Measurements from ENCODE around the gene SUSD4.

SUSD4 gene

DNA sequence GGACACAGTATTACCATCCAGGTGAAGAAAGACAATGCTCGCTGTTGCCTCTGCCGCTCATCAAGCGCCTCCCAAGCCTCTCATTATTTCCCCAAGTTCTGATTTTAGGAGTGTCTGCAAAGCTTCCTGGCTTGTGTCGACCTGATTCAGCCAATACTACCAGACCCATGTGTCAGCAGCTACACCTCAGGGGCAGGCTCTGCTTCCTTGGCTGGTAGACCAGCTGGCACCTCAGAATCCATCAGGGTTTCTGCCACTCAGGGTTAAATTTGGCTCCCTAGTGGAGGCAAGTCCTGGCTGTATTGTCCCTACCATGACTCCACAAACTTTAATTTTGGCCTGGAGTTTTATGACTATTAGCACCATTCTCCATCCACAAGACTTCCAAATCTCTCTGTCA is 35.4 kb downstream of the SUSD4 start:
- no peak for DNase-seq

DNA sequence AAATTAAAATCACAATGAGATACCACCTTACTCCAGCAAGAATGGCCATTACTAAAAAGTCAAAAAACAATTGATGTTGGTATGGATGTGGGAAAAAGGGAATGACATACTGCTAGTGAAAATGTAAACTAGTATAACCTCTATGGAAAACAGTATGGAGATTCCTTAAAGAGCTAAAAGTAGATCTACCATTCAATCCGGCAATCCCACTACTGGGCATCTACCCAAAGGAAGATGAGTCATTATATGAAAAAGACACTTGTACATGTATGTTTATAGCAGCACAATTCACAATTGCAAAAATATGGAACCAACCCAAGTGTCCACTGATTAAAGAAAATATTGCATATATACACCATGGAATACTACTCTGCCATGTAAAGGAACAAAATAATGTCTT is 37.2 kb downstream of the SUSD4 start:
- peak; percentile 40 for DNase-seq

DNA sequence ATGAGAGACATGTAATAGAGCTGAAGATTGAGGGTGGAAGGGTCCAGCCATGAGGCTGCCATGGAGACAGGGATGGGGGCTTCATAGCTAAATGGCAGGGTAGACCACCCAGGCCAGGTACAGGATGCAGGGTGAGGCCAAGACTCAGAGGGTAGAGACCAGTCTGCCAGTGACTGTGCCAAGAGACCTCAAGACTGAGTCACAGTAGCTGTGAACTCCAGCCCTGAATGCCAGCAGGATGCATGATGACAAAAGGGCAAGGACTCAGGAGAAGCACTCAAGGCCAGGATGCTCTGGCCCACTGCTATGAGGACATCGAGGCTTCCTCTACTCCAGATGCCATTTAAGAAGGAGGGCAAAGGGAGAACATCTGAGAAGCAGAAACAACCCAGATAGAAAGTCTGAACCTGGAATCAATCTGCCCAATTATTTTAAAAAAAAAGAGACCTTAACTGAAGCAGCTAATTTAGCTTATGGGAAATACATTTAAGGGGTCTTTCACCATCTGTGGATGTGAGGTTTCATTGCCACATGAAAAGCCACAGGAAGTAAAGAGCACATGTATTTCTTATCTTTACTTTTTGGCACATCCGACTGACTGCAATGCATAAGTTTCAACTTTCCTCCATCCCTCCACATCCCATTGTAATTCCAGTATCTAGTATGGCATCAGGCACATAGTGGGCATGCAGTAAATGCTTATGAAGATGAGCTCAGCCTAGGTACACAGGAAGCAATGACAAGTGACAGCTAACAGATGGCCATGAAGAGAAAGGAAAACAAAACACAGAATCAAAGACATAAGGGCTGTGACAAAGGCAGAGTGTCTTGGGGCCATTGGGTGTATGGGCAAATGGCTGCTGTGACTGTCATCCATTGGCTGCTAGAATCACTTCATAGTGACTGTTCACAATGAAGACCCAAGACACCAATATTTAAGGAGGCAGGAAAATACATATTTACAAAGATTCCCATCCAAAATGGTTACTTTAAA is 40.2 kb downstream of the SUSD4 start:
- DNase-seq: no peak

DNA sequence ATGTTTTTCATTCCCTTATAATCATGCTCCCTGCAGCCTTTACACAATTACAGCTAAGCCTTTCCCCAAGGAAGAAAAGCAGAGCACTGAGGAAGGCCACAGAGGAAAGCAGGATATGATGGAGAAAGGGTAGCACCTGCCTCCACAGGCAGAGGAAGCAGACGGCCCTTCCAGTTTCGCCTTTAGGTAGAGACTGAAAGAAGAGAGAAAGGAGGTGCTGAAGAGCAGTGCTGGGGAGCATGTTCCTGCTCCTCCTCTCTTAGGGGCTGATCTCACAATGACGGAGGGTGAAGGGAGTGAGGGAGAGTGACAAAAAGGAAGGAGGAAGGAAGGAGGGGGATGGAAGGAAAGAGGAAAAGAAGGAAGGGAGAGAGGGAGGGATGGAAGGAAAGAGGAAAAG is 41.1 kb downstream of the SUSD4 start:
- DNase-seq: no peak

DNA sequence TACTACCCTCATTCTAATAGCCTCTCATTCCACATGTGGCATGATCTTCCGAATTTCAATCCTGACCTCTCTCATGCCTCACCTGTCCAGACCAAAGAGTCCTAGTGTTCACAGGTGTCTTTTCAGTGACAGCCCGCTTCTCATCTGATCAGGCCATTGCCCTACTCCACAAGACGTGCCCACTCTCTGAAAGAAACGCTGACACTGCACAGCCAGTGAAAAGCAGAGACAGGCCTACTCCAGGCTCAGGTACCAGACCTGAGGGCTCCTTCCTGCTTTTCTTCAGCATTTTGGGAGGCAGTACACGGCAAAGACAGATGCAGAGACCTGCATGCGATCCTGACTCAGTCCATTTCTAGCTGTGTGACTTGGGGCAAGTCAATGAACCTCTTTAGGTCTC is 43.0 kb downstream of the SUSD4 start:
- no peak for DNase-seq

DNA sequence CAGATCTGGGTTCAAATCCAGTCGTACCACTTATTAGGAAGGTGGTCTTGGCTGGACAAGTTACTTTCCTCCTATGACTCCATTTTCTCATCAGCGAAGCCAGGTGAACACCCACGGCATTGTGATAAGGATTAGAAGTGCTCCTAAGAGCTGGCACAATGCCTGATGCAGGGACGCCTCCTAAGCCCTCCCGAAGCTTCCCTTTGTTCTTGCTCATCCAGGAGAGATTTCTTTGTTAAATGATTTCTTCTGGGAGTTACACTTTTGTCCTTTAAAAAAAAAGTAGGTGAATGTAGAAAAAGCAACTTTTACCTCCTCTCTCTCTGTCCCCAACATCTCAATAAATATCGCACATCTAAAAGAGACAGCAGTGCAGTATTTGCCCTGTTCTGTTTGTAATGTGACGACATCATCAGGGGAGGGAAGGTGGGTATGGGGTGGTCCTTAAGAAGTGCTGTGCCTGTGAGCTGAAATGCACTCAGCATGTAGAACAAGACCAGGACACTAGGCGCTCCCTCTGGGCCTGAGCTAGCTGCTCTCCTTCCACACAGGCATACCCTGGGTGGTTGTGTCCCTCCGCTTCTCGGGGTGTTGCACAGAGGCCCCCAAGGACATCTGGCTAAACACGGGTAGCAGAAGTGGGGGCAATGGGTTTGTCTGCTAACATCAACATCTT is 43.9 kb downstream of the SUSD4 start:
- DNase-seq: no peak

DNA sequence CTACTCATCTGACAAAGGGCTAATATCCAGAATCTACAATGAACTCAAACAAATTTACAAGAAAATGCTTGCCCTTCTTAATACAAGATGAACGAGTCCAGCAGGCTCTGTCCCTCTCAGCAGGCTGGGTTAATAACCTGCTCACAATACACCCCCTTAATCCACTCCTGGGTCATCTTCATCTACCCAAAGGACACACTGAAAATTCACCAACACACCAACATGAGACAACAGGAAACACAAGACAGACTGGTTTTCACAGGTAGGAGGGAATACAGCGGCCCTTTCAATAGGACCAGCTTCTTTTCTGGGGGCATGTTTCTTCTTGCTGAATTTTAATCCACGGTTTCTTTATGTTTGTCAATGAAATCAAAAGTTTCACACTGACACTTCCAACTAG is 44.6 kb downstream of the SUSD4 start:
- DNase-seq: no peak

DNA sequence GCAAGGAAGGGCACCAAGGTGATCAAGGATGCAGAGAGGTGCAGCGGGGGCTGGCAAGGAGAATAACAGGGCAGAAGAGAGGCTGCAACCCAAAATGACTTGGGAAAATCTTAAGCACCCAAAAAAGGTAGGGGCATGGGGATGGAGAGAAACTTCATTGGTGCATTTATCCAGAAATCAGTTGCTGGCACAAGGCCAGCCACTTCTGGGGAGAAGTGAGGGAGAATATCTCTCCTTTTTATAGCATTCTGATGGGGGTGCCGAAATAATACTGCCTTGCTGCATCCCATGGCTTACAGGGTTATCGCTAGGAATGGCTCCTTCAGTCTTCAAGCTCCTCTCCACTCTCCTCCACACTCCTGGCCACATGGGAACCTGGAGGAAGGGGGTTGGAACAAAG is 47.9 kb downstream of the SUSD4 start:
- DNase-seq: no peak

DNA sequence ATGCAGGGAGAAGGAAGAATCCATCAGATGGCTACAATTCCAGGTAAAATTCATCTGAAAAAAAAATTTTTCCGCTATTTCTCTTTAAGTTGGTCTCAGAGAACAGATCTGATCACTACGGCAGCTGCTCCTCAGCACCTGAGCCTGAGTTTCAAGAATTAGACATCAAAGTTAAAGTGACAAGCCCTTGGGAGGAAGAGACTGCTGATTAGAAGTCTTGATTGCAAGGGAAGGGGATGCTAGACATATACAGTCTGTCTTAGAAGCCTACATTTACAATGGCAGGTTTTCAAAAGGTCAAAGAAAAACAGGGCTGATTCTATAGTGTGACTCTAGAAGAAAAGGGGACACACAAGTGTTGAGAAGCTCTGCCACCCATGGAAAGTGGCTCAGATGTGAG is 48.3 kb downstream of the SUSD4 start:
- no peak for DNase-seq

DNA sequence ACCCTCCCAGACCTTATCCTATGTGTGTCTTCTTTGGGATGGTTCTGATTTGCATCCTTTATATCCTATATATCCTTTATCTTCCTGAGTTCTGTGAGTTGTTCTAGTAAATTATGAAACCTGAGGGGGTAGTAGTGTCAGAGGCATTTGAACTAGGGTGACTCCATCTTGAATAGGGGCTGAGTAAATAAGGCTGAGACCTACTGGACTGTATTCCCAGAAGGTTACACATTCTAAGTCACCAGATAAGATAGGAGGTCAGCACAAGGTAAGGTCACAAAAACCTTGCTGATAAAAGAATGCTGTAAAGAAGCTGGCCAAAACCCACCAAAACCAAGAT is 50.6 kb downstream of the SUSD4 start:
- DNase-seq: no peak

DNA sequence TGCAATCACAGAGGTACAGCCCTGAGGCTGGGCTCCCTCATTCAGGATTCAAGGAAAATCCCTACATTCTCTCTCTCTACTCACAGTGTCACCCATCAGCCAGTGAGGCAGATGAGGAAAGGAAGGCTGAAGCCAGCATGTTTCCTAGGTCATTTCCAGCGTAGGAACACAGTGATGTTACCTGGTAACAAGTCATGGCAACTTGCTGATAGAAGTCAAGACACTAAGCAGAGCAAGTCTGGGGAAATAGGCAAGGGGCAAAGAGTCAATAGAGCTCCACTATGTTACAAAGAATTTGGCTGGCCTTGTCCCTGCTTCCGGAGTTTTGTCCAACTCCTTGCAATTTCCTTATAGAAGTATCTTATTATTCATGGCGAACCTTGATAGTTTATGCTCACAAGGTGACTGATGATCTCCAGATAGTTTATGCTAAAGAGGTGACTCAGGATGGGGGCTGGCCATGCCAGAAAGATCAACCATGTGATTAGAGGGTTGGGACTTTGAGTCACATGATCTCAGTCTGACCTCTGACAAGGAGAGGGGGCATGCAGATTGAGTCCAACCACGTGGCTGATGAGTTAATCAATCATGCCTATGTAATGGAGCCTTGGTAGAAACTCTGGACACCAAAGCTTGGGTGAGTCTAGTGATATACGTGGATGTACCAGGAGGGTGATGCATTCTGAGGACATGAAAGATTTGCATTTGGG is 51.1 kb downstream of the SUSD4 start:
- peak; percentile 13 for DNase-seq

DNA sequence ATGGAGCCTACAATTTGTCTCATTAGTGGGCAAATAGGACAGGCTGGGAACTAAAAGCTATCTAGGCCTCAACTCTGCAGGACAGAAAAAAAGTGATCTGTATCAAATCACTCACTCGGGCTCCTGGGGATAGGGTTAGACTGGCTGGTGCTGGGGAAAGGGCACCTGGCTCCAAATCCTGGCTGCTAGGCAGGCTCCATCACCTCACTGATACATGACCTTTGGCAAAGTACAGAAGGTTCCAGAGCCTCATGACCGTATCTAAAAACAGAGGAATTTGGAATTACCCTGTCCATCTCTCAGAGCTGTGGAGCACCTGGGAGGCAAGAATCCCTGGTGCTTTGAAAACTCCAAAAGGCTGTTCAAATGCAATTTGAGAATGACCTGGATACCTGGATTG is 51.7 kb downstream of the SUSD4 start:
- DNase-seq: no peak

DNA sequence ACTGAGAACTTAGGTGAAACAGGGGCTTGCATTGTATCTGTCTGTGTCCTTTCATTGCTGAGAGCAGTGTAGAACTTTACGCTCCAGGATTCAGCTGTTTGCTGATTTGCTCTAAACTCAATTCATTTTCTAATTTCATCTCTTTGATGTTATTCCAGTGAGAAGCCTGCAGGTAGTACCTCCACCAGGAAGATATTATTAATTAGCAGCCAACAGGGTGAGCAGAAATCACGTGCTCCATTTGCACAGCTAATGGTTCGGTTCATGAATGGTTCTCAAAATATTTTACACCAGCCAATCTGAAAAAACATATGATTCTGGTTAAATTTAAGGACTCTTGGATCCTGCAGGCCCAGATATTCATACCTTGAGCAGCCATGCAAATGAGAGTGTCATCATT is 52.1 kb downstream of the SUSD4 start:
- no peak for DNase-seq

DNA sequence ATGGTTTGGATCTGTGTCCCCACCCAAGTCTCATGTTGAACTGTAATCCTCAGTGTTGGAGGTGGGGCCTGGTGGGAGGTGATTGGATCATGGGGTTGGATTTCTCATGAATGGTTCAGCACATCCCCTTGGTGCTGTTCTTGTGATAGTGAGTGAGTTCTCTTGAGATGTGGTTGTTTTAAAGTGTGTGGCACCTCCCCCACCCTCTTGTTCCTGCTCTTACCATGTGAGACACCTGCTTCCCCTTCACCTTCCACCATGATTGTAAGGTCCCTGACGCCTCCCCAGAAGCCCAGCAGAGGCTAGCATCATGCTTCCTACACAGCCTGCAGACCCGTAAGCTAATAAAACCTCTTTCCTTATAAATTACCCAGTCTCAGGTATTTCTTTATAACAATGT is 55.8 kb downstream of the SUSD4 start:
- DNase-seq: no peak

DNA sequence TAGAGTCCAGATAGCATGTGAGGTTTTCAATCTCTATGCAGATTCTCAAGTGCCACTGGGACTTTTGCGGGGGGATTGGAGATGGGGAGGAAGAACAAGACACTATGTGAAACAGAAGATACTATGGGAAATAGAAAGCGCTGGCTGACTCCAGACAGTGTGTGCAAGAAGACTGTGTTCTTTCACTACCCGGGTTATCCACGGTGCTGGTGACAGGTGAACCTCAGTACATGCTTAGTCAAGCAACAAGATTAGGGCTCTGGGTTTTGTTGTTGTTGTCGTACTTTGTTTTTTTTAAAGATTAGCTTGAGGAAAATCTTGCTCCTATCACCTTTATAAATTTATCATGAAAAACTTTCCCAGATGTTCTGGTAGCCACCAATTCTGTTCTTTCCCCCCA is 56.4 kb downstream of the SUSD4 start:
- no peak for DNase-seq

DNA sequence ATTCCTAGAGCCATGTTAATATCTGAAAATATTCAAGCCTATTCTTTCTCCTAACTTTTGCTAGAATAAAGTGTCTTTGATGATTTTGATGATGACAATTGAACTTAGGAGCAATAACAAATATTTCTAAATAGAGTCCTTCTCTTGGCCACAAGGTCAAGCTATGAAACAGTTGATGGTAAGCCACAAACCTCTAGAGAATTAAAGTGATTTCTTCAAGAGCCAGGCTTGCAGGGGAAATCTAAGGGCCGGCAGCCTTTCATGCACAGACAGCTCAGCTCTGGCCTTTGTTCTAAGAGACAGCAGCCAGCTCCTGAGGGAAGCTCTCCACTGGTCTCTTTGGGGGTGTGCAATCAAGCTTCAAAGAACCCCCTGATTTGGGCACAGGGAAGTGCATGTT is 59.0 kb downstream of the SUSD4 start:
- DNase-seq: no peak

DNA sequence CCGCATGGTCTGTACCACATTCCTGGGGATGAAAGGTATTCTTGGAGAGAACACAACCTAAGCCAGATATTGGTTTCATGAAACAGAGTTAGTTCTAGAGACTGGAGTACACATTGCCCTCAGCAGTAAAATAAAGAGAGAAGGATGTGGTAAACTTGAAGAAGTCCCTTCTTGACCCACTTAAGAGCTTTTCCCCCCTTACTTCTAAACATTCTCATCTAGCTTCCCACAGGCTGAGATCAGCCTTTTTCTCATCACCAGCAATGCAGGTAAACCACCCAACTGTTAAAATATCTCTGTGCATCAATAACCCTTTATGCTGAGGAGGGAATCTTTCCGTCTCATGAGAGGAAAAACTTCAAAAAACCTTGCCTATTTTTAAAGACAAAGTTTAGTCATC is 62.6 kb downstream of the SUSD4 start:
- DNase-seq: no peak

DNA sequence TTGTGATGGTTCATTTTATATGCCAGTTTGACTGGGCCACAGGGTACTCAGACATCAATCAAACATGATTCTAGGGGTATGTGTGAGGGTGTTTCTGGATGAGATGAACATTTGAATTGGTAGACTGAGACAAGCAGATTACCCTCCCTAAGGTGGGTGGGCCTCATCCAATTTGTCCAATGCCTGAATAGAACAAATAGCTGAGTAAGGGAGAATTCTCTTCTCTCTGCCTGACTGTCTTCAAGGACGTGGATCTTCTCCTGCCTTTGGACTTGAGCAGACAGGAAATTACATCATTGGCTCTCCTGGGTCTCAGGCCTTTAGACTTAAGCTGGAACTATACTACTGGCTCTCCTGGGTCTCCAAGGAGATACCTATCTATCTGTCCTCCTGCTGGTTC is 64.4 kb downstream of the SUSD4 start:
- DNase-seq: peak; percentile 18

DNA sequence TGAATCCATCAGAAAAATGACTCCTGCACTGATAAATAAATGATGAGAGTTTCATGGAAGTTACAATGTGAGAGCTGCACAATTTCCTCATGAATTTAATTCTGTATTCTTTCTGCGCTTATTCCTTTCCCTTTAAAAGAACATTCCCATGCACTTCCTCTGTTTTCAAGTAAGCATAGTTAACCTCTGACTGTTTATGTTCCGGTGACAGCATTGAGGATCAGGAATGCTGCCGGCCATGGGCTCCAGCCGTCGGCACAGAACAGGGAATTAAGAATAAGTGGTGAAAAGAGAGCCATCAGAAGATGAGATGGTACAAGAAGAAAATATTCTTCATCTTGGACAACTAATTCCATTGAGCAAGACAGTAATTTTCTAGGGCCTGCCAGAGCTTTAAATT is 65.3 kb downstream of the SUSD4 start:
- DNase-seq: peak; percentile 54

DNA sequence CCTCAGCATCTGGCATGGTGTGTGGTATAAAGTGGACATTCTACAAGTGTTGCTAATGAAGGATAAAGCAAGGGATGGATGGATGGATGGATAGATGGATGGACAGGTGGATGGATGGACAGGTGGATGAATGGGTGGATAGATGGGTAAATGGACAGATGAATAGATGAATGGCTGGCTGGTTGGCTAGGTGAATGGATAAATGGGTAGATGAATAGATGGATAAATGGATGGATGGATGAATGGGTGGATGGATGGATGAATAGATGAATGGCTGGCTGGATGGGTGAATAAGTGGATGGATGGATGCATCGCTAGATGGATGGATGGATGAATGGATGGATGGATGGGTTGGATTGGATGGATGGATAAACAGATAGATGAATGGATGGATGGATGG is 66.2 kb downstream of the SUSD4 start:
- DNase-seq: no peak

DNA sequence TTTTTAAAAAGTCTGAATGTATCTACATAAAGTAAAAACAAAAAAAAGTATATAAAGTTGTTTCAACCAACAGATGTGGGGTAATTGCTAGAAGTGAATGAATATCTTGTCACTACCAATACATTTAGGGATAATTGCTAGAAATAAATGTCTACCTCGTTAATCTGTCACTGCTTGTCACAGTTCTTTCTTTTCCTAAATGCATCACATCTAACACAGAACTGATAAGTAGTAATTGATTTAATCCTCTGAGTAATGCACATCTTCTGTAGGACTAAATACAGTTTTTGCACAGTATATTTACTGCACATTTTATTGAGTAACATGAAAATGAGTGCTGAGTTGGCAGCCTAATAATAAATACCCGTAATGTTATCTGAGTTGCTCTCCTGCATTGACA is 72.2 kb downstream of the SUSD4 start:
- DNase-seq: no peak

DNA sequence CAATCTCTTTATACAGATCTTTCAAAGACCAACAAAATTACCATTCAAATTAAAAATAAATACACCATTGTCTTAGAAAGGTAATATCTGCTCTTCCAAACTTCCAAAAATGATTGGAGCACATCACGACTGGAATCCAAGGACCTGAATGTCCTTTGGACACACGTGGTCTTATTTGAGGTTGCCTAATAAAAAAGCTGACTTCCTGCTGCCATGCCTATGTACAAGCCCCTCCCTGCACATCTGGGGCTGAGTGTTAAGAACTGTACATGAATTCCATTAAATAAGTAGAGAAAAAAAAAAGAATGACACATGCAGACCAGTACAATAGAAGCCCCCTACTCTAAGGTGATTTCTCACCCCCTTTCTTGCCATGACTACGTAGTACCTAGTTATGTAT is 73.6 kb downstream of the SUSD4 start:
- no peak for DNase-seq

DNA sequence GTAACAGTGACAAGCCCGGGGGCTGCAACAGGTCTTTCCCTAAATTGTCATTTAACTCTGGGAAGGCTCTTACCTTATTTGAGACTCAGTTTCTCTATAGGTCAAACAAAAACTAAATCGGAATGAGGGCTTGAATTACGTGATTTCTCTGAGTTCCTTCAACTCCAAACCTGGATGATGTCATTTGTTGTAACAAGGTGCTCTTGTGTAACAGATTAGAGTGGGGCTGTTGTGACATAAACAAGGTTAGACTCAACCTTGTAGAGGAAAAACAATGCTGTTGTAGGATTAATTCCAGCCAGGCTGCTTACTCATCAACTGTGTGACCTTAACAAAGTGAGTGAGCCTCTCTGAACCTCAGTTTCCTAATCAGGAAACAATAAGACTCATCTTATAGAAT is 74.4 kb downstream of the SUSD4 start:
- DNase-seq: no peak

DNA sequence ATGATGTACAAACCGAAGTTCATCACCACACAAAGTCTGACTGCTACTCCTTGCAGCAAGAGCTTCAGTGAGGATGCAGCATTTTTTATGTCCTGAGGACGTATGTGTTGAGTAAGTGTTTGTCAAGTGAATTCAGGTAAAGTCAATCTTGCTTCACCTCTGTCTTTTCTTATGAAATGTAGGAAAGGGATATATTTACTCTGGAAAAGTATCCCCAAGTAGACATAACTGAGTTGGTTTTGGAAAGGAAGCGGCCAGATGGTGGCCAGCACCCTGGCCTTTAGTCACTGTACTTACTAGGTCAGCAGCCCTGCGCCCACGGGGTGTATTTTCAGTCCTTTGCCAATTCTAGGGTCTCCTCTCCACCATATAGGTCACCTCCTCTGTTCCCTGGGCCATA is 75.2 kb downstream of the SUSD4 start:
- DNase-seq: no peak
